Measurements from ENCODE around the gene DCHS2.

The DCHS2 gene

GRCh38 chr4:154211506-154211905 is 280.1 kb downstream of the DCHS2 start:
- DNase-seq (ENCODE audit: low read depth) = no peak

GRCh38 chr4:154208424-154208823 is 283.2 kb downstream of the DCHS2 start:
- DNase-seq (ENCODE audit: low read depth) = no peak

DNA sequence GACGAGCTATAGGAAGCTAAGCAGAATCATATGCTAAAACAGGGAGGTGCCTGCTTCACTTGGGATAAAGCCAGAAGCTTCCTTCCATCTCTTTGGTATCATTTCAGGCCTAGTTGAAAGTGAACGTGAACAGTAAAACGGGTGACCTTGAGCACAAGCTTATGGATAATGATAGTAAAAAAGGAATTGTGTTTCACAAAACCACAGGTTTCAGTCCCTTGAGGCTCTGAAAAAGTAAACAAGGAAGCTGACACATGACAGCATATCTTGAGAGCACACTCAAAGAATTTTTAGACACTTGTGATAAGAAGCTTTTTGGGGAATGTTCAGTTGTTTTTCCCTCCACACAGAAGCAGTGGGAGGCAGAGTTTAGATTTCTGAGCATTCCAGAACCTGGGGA is 286.1 kb downstream of the DCHS2 start:
- DNase-seq (ENCODE audit: low read depth) = no peak

DNA sequence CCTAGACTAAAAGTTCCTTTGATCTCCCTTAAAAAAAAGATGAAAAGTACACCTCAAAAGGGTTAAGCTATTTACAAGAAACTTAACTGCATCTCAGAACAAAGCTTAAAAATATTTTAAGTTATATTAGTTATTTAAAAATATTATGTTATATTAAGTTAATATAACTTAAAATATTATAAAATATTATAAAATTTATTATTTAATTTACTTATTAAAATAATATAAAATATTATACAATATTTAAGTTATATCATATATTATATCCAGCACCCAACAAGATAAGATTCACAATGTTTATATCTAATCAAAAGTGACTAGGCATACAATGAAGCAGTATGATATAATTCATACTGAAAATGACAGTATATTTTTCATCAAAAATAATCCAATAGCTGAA is 296.9 kb downstream of the DCHS2 start:
- DNase-seq (ENCODE audit: low read depth) = no peak

GRCh38 chr4:154192585-154192984 is 299.0 kb downstream of the DCHS2 start:
- DNase-seq (ENCODE audit: low read depth) = no peak

GRCh38 chr4:154189346-154189745 is 302.3 kb downstream of the DCHS2 start:
- peak; percentile 21 for DNase-seq (ENCODE audit: low read depth)

DNA sequence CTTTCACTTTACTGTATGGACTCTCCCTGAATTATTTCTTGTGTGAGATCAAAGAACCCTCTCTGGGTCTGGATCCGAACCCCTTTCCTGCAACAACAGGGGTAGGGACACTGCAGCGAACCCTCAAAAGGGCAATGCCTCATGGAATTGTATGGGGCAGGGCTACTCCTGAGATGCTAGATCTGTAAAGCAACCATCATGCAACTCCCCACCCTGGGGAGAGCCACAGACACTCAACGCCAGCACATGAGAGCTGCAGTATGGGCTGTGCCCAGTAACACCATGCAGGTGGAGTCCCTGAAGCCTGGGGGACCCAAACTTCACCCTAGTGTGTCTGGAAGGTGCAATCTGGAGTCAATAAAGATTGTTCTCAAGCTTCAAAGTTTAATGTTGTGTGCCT is 304.7 kb downstream of the DCHS2 start:
- DNase-seq (ENCODE audit: low read depth) = no peak

- no peak for DNase-seq (ENCODE audit: low read depth)
These were observed 305.6 kb downstream of the DCHS2 start for GRCh38 chr4:154186035-154186434.

- no peak for DNase-seq (ENCODE audit: low read depth)
These were observed 307.4 kb downstream of the DCHS2 start for GRCh38 chr4:154184238-154184637.

DNA sequence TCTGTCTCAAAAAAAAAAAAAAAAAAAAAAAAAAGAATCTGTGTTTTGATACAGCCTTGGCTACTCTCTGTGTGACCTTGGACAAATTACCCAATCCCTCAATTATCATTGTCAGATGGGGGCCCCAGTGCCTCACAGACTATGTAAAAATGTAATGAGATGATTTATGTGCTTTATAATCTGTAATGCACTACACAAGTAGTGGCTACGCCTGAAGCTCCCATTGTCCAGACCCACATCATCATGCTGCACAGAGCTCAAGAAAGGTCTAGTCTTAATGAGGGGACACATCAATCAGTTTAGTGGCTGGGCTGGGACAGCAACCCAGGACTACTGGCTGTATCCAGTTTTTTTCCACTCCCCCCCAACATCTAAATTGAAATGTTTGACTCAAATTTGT is 308.3 kb downstream of the DCHS2 start:
- no peak for DNase-seq (ENCODE audit: low read depth)
